H9 (cell line): ENCODE data around the gene NMT1. TPM values are rescaled to one million over a fixed set of nuclear protein-coding genes. Genes with fewer than 3 reads are reported as not detected.

ENCODE experiments used
- DNase-seq: peaks from one replicate; pipeline ENCODE4 v3.0.0-alpha.2; 2017
- H2AFZ ChIP-seq: one replicate; pipeline ENCODE4 v1.6.1; 2013; ENCODE audit warnings: mild to moderate bottlenecking, low read length, control low read depth, moderate library complexity
- H2AK5ac ChIP-seq: 2 replicates; pipeline ENCODE4 v1.6.1; 2013; ENCODE audit warnings: low read length, control low read depth, mixed read lengths; ENCODE audit not compliant: insufficient read length
- H2BK120ac ChIP-seq: one replicate; pipeline ENCODE4 v1.6.1; 2013; ENCODE audit warnings: low read depth, mild to moderate bottlenecking, low read length, control low read depth, inconsistent platforms; ENCODE audit not compliant: poor library complexity, severe bottlenecking
- H2BK12ac ChIP-seq: 2 replicates; pipeline ENCODE4 v1.6.1; 2013; ENCODE audit warnings: low read length, control low read depth, mixed read lengths, low read depth; ENCODE audit not compliant: insufficient read length
- H2BK15ac ChIP-seq: 2 replicates; pipeline ENCODE4 v1.6.1; 2013; ENCODE audit warnings: low read depth, low read length, control low read depth
- H2BK20ac ChIP-seq: one replicate; pipeline ENCODE4 v1.6.1; 2013; ENCODE audit warnings: low read depth, mild to moderate bottlenecking, low read length, control low read depth, inconsistent platforms; ENCODE audit not compliant: poor library complexity, severe bottlenecking
- H2BK5ac ChIP-seq: 2 replicates; pipeline ENCODE4 v1.6.1; 2013; ENCODE audit warnings: low read length, control low read depth, mixed read lengths; ENCODE audit not compliant: insufficient read length
- H3K14ac ChIP-seq: 2 replicates; pipeline ENCODE4 v1.6.1; 2013; ENCODE audit warnings: low read length, control low read depth; ENCODE audit not compliant: insufficient read depth
- H3K18ac ChIP-seq: 2 replicates; pipeline ENCODE4 v1.6.1; 2013; ENCODE audit warnings: low read depth, mild to moderate bottlenecking, mixed read lengths, low read length, control low read depth; ENCODE audit not compliant: insufficient read length
- H3K23ac ChIP-seq: 2 replicates; pipeline ENCODE4 v1.6.1; 2013; ENCODE audit warnings: low read length, control low read depth, mixed read lengths, low read depth; ENCODE audit not compliant: insufficient read length
- H3K23me2 ChIP-seq: 2 replicates; pipeline ENCODE4 v1.6.1; 2013; ENCODE audit warnings: low read depth, mild to moderate bottlenecking, mixed read lengths, low read length, control low read depth; ENCODE audit not compliant: insufficient read length, poor library complexity, severe bottlenecking
- H3K27ac ChIP-seq: 2 replicates; pipeline ENCODE4 v1.5.1; 2013; ENCODE audit warnings: low read length, control low read depth, mixed read lengths, low read depth; ENCODE audit not compliant: insufficient read length
- H3K27me3 ChIP-seq: 2 replicates; pipeline ENCODE4 v1.6.1; 2013; ENCODE audit warnings: low read length, control low read depth, inconsistent platforms; ENCODE audit not compliant: insufficient read depth
- H3K4ac ChIP-seq: 2 replicates; pipeline ENCODE4 v1.6.1; 2013; ENCODE audit warnings: low read depth, mild to moderate bottlenecking, control low read depth, inconsistent platforms, low read length, moderate library complexity
- H3K4me1 ChIP-seq: 2 replicates; pipeline ENCODE4 v1.6.1; 2013; ENCODE audit warnings: low read length, control low read depth, inconsistent platforms; ENCODE audit not compliant: insufficient read depth
- H3K4me2 ChIP-seq: 2 replicates; pipeline ENCODE4 v1.6.1; 2013; ENCODE audit warnings: low read length, control low read depth, mixed read lengths; ENCODE audit not compliant: insufficient read length, insufficient read depth
- H3K56ac ChIP-seq: 2 replicates; pipeline ENCODE4 v1.6.1; 2013; ENCODE audit warnings: low read depth, mild to moderate bottlenecking, mixed read lengths, low read length, control low read depth; ENCODE audit not compliant: insufficient read length
- H3K79me1 ChIP-seq: 2 replicates; pipeline ENCODE4 v1.6.1; 2013; ENCODE audit warnings: low read depth, mild to moderate bottlenecking, moderate library complexity, low read length, control low read depth, inconsistent platforms; ENCODE audit not compliant: insufficient read depth, poor library complexity, severe bottlenecking
- H3K79me2 ChIP-seq: 2 replicates; pipeline ENCODE4 v1.6.1; 2013; ENCODE audit warnings: low read length, control low read depth, inconsistent platforms; ENCODE audit not compliant: insufficient read depth
- H3K9ac ChIP-seq: 2 replicates; pipeline ENCODE4 v1.6.1; 2013; ENCODE audit warnings: low read length, control low read depth, mixed read lengths; ENCODE audit not compliant: insufficient read length; ENCODE audit errors: extremely low read depth
- H3K9me3 ChIP-seq: one replicate; pipeline ENCODE4 v1.6.1; 2013; ENCODE audit warnings: low read depth, low read length, inconsistent platforms; ENCODE audit not compliant: control insufficient read depth
- H3T11ph ChIP-seq: one replicate; pipeline ENCODE4 v1.6.1; 2013; ENCODE audit warnings: mild to moderate bottlenecking, low read length, control low read depth, inconsistent platforms
- H4K20me1 ChIP-seq: one replicate; pipeline ENCODE4 v1.6.1; 2013; ENCODE audit not compliant: control insufficient read depth, insufficient read length, insufficient read depth
- H4K5ac ChIP-seq: 2 replicates; pipeline ENCODE4 v1.6.1; 2013; ENCODE audit warnings: low read depth, mild to moderate bottlenecking, mixed read lengths, low read length, control low read depth; ENCODE audit not compliant: insufficient read length
- H4K8ac ChIP-seq: replicated peaks from 2 replicates; pipeline ENCODE4 v1.6.1; 2013; ENCODE audit warnings: low read length, control low read depth, mixed read lengths, low read depth; ENCODE audit not compliant: insufficient read length
- H4K91ac ChIP-seq: 2 replicates; pipeline ENCODE4 v1.6.1; 2013; ENCODE audit warnings: low read depth, mild to moderate bottlenecking, moderate library complexity, mixed read lengths, low read length, control low read depth; ENCODE audit not compliant: insufficient read length
- H3K27ac Mint-ChIP-seq, 3 experiments: 2 replicates in 2 of 3; 3 replicates in 1 of 3; pipeline ENCODE4 v1.8.0; 2020 to 2021; ENCODE audit warnings: mixed read lengths in 3 of 3, mild to moderate bottlenecking in 1 of 3, moderate library complexity in 1 of 3
- H3K27me3 Mint-ChIP-seq: 2 replicates; pipeline ENCODE4 v1.8.0; 2021; ENCODE audit warnings: low read depth, mild to moderate bottlenecking, moderate library complexity, mixed read lengths
- H3K36me3 Mint-ChIP-seq, 3 experiments: 2 replicates in 2 of 3; 3 replicates in 1 of 3; pipeline ENCODE4 v1.8.0; 2020 to 2021; ENCODE audit warnings: low read depth in 3 of 3, mixed read lengths in 3 of 3; ENCODE audit not compliant: insufficient read depth in 1 of 3
- H3K4me1 Mint-ChIP-seq, 2 experiments: 2 replicates each; pipeline ENCODE4 v1.8.0; 2020; ENCODE audit warnings: mixed read lengths in 2 of 2
- H3K4me3 Mint-ChIP-seq, 2 experiments: 2 replicates in 1 of 2; 3 replicates in 1 of 2; pipeline ENCODE4 v1.8.0; 2020 to 2021; ENCODE audit warnings: mild to moderate bottlenecking in 2 of 2, mixed read lengths in 2 of 2, moderate library complexity in 1 of 2
- H3K9me3 Mint-ChIP-seq, 2 experiments: 2 replicates in 1 of 2; 3 replicates in 1 of 2; pipeline ENCODE4 v1.8.0; 2020; ENCODE audit warnings: mild to moderate bottlenecking in 2 of 2, mixed read lengths in 2 of 2, moderate library complexity in 1 of 2
- CTCF ChIP-seq: fragments of 200-600 bp; sonication (generic); conservative IDR thresholded peaks from 3 replicates; pipeline ENCODE4 v1.8.0; 2021; ENCODE audit warnings: antibody characterized with exemption, mild to moderate bottlenecking
- WGBS: extraction: QIAGEN DNeasy Blood & Tissue Kit; methylation state at CpG from one replicate; pipeline ENCODE4 v1.1.7; 2013; ENCODE audit warnings: missing lambda C conversion rate, low lambda C conversion rate, mixed read lengths; ENCODE audit not compliant: insufficient read length; ENCODE audit errors: extremely low coverage; 5-methylcytosine and 5-hydroxymethylcytosine counted together
- total RNA-seq: library from RNA; stranded (reverse); gene quantifications from 2 replicates; pipeline ENCODE4 v1.2.1, GENCODE V29; 2021

NMT1 gene
- total RNA-seq, 1 experiment from 2014 or later: 150 TPM

DNA sequence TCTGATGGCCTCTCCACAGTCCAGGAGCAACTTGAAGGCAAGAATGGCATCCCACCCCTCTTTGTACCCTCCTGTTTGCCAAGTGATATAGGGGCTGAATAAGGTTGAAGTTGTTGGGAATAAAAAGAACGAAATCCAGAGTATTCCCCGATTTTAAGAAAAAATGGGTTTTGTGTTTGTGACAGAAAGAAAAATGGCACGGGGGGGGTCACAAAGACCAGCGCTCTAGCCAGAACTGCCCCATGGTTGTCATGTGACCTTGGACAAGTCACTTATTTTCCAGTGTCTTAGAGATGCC, 85.4 kb downstream of the NMT1 start:
- no peak for TF ChIP-seq CTCF
- H2BK12ac ChIP-seq: no peak overlapping the region
- H3K23ac ChIP-seq: no peak overlapping the region
- H3K9me3 ChIP-seq: no peaks in the 10 kb centered on the region
- no peak overlapping the region for H4K5ac ChIP-seq
- H3T11ph ChIP-seq: no peak overlapping the region
- Mint-ChIP-seq H3K36me3 (peaks cover 0 to 5% (median 3%) of the 10 kb centered on the region in 3 experiments; a peak in 2 of 7 replicates), H3K27me3 (peaks cover 2% of the 10 kb centered on the region), H3K4me1 (peaks cover 39 to 46% of the 10 kb centered on the region in 2 experiments), H3K27ac (peak overlapping the region in 2 of 3 experiments; percentile 99; a peak in 3 of 7 replicates), H3K4me3 (peak overlapping the region; percentile 98 to 99), H3K9me3 (no peaks in the 10 kb centered on the region; a peak in 1 of 5 replicates)
- H3K79me1 ChIP-seq: peaks cover 2% of the 10 kb centered on the region
- H2BK15ac ChIP-seq: no peak overlapping the region
- no CpG with 5 or more reads among the region's 4 CpGs for WGBS
- H3K56ac ChIP-seq: no peak overlapping the region
- no peak overlapping the region for H3K14ac ChIP-seq
- no peak overlapping the region for H4K8ac ChIP-seq
- peaks cover 22% of the 10 kb centered on the region for H3K23me2 ChIP-seq
- no peak overlapping the region for H4K91ac ChIP-seq
- H3K4ac ChIP-seq: no peak overlapping the region
- H3K4me2 ChIP-seq: peak overlapping the region; percentile 46
- no peaks in the 10 kb centered on the region for H3K27me3 ChIP-seq
- H2BK120ac ChIP-seq: no peak overlapping the region
- peaks cover 2% of the 10 kb centered on the region; the same call in 1 of the 2 replicates for H3K4me1 ChIP-seq
- H2AFZ ChIP-seq: no peak overlapping the region
- no peaks in the 10 kb centered on the region for H4K20me1 ChIP-seq
- peak overlapping the region; percentile 92 for H3K9ac ChIP-seq
- H3K18ac ChIP-seq: no peak overlapping the region
- DNase-seq: no peak
- H2AK5ac ChIP-seq: no peak overlapping the region
- H2BK20ac ChIP-seq: no peak overlapping the region
- H2BK5ac ChIP-seq: no peak overlapping the region
- no peaks in the 10 kb centered on the region; the same call in 1 of the 2 replicates for H3K79me2 ChIP-seq
- H3K27ac ChIP-seq: no peak overlapping the region
